C4-2B (cell line): ENCODE results near the gene NELFCD.

Experiments used
- ZFX ChIP-seq: fragments of 450-650 bp; IDR thresholded peaks from 2 replicates; pipeline ENCODE4 v1.6.1; 2017
- TF ChIP-seq, protein P1 (sequence below): fragments of 450-650 bp; conservative IDR thresholded peaks from 2 replicates; pipeline ENCODE4 v1.5.1; 2017; ENCODE audit warnings: mild to moderate bottlenecking

DNA sequence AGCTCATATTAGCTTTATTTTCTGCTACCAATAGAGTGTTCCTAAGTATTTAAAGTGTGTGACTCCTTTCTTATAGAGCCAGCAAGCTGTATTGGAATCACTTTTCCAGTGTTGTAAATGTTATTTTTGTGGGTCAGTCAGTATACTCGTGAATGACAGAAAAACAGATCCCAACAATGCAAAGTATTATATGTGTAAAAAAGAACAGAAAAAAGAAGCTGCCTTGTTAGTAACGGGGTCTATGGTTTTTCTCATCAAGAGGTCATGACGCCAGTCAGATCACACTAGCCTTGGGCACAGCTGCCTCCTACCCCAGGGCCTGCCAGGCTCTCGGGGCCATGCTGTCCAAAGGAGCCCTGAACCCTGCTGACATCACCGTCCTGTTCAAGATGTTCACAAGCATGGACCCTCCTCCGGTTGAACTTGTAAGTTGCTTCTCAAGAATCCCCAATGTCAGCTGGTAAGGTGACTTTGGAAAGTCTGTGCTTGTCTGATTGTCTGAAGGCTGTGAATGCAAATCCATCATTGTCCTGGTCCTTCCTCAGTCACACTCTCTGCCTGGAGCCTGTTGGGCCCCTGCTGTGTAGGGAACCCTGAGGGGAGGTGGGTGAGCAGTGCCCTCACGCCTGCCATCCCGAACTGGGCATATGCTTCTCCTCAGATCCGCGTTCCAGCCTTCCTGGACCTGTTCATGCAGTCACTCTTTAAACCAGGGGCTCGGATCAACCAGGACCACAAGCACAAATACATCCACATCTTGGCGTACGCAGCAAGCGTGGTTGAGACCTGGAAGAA lies 9.8 kb downstream of the NELFCD start:
- TF ChIP-seq, protein P1, sequence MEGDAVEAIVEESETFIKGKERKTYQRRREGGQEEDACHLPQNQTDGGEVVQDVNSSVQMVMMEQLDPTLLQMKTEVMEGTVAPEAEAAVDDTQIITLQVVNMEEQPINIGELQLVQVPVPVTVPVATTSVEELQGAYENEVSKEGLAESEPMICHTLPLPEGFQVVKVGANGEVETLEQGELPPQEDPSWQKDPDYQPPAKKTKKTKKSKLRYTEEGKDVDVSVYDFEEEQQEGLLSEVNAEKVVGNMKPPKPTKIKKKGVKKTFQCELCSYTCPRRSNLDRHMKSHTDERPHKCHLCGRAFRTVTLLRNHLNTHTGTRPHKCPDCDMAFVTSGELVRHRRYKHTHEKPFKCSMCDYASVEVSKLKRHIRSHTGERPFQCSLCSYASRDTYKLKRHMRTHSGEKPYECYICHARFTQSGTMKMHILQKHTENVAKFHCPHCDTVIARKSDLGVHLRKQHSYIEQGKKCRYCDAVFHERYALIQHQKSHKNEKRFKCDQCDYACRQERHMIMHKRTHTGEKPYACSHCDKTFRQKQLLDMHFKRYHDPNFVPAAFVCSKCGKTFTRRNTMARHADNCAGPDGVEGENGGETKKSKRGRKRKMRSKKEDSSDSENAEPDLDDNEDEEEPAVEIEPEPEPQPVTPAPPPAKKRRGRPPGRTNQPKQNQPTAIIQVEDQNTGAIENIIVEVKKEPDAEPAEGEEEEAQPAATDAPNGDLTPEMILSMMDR = no peak
- TF ChIP-seq ZFX = no peak
